SU-DHL-6 (cell line): Measurements from ENCODE around the gene HID1.
"Not testable (repeated sequence)": the region's sequence is repeated elsewhere in the genome, so short reads cannot be mapped to it uniquely, and the experiment has no call there.

Experiments used
- H2AFZ ChIP-seq: fragments of 200-600 bp; sonication (generic); 2 replicates; pipeline ENCODE4 v1.6.1; 2014; ENCODE audit warnings: low read depth, mild to moderate bottlenecking, moderate library complexity, mixed read lengths, antibody characterized with exemption, low read length; ENCODE audit not compliant: severe bottlenecking
- H3F3A ChIP-seq: fragments of 200-600 bp; shearing (Covaris generic); 2 replicates; pipeline ENCODE4 v1.6.0; 2016; ENCODE audit warnings: antibody characterized with exemption, mild to moderate bottlenecking; ENCODE audit not compliant: insufficient read depth
- H3K27ac ChIP-seq: fragments of 200-600 bp; sonication (generic); 2 replicates; pipeline ENCODE4 v1.5.1; 2016; ENCODE audit warnings: low read depth, mild to moderate bottlenecking, low read length, moderate library complexity, mixed read lengths
- H3K27me3 ChIP-seq: fragments of 200-600 bp; sonication (generic), shearing (Covaris generic); 2 replicates; pipeline ENCODE4 v1.6.0; 2014; ENCODE audit warnings: mild to moderate bottlenecking, low read length
- H3K36me3 ChIP-seq: fragments of 200-600 bp; sonication (generic); 2 replicates; pipeline ENCODE4 v1.6.1; 2014; ENCODE audit warnings: mild to moderate bottlenecking, low read length, mixed read lengths
- H3K4me2 ChIP-seq: fragments of 300-600, 200-600 bp; shearing (Covaris generic), sonication (generic); 2 replicates; pipeline ENCODE4 v1.6.0; 2014; ENCODE audit warnings: low read length, low read depth, mild to moderate bottlenecking; ENCODE audit not compliant: poor library complexity, severe bottlenecking
- H3K4me3 ChIP-seq: fragments of 200-600 bp; sonication (generic); 2 replicates; pipeline ENCODE4 v1.5.1; 2014; ENCODE audit warnings: antibody characterized with exemption, low read length, mild to moderate bottlenecking, mixed read lengths; ENCODE audit not compliant: insufficient read depth, poor library complexity, severe bottlenecking
- H3K79me2 ChIP-seq: fragments of 200-600 bp; sonication (generic); 2 replicates; pipeline ENCODE4 v1.6.1; 2014; ENCODE audit warnings: mild to moderate bottlenecking, low read length, moderate library complexity; ENCODE audit not compliant: insufficient read depth
- H3K9ac ChIP-seq: fragments of 200-600 bp; sonication (generic); 2 replicates; pipeline ENCODE4 v1.7.0; 2014; ENCODE audit warnings: mild to moderate bottlenecking, low read length
- H3K9me2 ChIP-seq: fragments of 200-600 bp; sonication (generic); replicated peaks from 2 replicates; pipeline ENCODE4 v1.6.1; 2014; ENCODE audit warnings: low read length; ENCODE audit not compliant: insufficient read depth
- H3K9me3 ChIP-seq: fragments of 200-600 bp; sonication (generic); 2 replicates; pipeline ENCODE4 v1.6.1; 2014; ENCODE audit warnings: low read length, mixed read lengths; ENCODE audit not compliant: insufficient read depth
- H4K20me1 ChIP-seq: fragments of 200-600 bp; sonication (generic); 2 replicates; pipeline ENCODE4 v1.6.1; 2014; ENCODE audit warnings: low read depth, mild to moderate bottlenecking, antibody characterized with exemption, low read length, moderate library complexity, mixed read lengths
- CTCF ChIP-seq: fragments of 200-600 bp; sonication (generic); IDR thresholded peaks from one replicate; pipeline ENCODE4 v1.5.1; 2017; ENCODE audit warnings: antibody characterized with exemption, mild to moderate bottlenecking, low read length, moderate library complexity; ENCODE audit not compliant: insufficient read depth, poor library complexity, severe bottlenecking
- EZH2phosphoT487 ChIP-seq: fragments of 200-600 bp; sonication (generic), shearing (Covaris generic); conservative IDR thresholded peaks from 2 replicates; pipeline ENCODE4 v1.6.1; 2018; ENCODE audit warnings: mild to moderate bottlenecking, antibody characterized with exemption, low read length, moderate library complexity, mixed read lengths

The HID1 gene

GRCh38 chr17:74907012-74907411, 65.5 kb downstream of the HID1 start:
- Histone ChIP-seq H3K4me3 (no peak overlapping the region), H4K20me1 (no peaks in the 10 kb centered on the region), H3K27me3 (no peaks in the 10 kb centered on the region), H3K27ac (no peak overlapping the region), H2AFZ (no peak overlapping the region), H3K79me2 (no peaks in the 10 kb centered on the region), H3K9ac (no peak overlapping the region), H3K4me2 (no peak overlapping the region), H3K36me3 (no peaks in the 10 kb centered on the region), H3K9me2 (no peaks in the 10 kb centered on the region), H3K9me3 (no peaks in the 10 kb centered on the region), H3F3A (no peaks in the 10 kb centered on the region)
- TF ChIP-seq EZH2phosphoT487 = no peak
- no peak for TF ChIP-seq CTCF

- not testable (repeated sequence) for H3F3A ChIP-seq, H3K79me2 ChIP-seq, H3K9me3 ChIP-seq, H3K4me3 ChIP-seq, H3K27me3 ChIP-seq, H2AFZ ChIP-seq, H4K20me1 ChIP-seq, H3K36me3 ChIP-seq, H3K4me2 ChIP-seq, H3K9me2 ChIP-seq, H3K27ac ChIP-seq, H3K9ac ChIP-seq
Measured at GRCh38 chr17:74906214-74906793, 66.3 kb downstream of the HID1 start.

GRCh38 chr17:74904687-74905409, 67.7 kb downstream of the HID1 start:
- no peaks in the 10 kb centered on the region for H4K20me1 ChIP-seq
- no peaks in the 10 kb centered on the region for H3F3A ChIP-seq
- H3K4me3 ChIP-seq = no peak overlapping the region
- H2AFZ ChIP-seq = no peak overlapping the region
- H3K36me3 ChIP-seq = no peaks in the 10 kb centered on the region
- H3K4me2 ChIP-seq = no peak overlapping the region
- no peaks in the 10 kb centered on the region for H3K9me3 ChIP-seq
- TF ChIP-seq EZH2phosphoT487 (no peak), CTCF (no peak)
- H3K9ac ChIP-seq = no peak overlapping the region
- no peaks in the 10 kb centered on the region for H3K9me2 ChIP-seq
- H3K27me3 ChIP-seq = no peaks in the 10 kb centered on the region
- no peak overlapping the region for H3K27ac ChIP-seq
- no peaks in the 10 kb centered on the region for H3K79me2 ChIP-seq

- Histone ChIP-seq H3K27me3 (no peaks in the 10 kb centered on the region), H4K20me1 (no peaks in the 10 kb centered on the region), H3K9me2 (no peaks in the 10 kb centered on the region), H3F3A (no peaks in the 10 kb centered on the region), H3K4me3 (no peak overlapping the region), H3K4me2 (no peak overlapping the region), H2AFZ (no peak overlapping the region), H3K79me2 (no peaks in the 10 kb centered on the region), H3K36me3 (no peaks in the 10 kb centered on the region), H3K9me3 (no peaks in the 10 kb centered on the region), H3K9ac (no peak overlapping the region), H3K27ac (no peak overlapping the region)
- TF ChIP-seq CTCF (no peak), EZH2phosphoT487 (no peak)
Measured at GRCh38 chr17:74903671-74904070, 68.9 kb downstream of the HID1 start.
